ENCODE measurements around the gene ADAM19. TPM values are rescaled to one million over a fixed set of nuclear protein-coding genes. Genes with fewer than 3 reads are reported as not detected.

The ADAM19 gene, protein sequence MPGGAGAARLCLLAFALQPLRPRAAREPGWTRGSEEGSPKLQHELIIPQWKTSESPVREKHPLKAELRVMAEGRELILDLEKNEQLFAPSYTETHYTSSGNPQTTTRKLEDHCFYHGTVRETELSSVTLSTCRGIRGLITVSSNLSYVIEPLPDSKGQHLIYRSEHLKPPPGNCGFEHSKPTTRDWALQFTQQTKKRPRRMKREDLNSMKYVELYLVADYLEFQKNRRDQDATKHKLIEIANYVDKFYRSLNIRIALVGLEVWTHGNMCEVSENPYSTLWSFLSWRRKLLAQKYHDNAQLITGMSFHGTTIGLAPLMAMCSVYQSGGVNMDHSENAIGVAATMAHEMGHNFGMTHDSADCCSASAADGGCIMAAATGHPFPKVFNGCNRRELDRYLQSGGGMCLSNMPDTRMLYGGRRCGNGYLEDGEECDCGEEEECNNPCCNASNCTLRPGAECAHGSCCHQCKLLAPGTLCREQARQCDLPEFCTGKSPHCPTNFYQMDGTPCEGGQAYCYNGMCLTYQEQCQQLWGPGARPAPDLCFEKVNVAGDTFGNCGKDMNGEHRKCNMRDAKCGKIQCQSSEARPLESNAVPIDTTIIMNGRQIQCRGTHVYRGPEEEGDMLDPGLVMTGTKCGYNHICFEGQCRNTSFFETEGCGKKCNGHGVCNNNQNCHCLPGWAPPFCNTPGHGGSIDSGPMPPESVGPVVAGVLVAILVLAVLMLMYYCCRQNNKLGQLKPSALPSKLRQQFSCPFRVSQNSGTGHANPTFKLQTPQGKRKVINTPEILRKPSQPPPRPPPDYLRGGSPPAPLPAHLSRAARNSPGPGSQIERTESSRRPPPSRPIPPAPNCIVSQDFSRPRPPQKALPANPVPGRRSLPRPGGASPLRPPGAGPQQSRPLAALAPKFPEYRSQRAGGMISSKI
- 1 to 10 TPM; 1.9 to 8.1 TPM for total RNA-seq

DNA sequence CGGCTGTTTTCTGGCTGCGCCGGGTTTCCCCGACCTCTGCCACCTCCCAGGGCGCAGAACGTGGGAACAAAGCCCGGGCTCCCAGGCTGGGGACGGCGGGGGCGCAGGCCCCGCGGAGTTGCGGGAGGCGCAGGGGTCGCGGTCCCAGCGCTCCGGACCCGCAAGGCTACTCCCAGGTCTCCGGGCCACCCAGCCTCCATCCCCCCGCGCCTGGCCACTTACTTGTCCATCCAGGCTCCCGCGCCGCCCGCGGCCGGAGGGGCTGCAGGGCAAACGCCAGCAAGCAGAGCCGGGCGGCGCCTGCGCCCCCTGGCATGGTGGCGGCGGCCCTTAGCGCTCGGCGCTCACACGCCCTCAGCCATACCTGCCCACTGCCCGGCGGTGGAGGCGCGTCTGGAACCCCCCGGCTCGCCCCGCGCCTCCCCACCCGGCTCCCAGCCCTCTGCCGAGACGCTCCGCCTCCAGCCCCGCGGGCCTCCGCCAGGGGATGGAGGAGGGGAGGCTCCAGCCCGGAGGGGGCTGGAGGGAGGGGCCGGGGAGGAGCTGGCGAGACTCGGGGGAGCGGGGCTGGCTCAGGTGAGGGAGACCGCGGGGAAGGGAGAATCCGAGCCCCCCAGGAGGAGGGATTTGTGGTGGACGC lies at the start of gene ADAM19:
ADAM19 (minus strand) TSS at position 395 of the 640 bp plus-strand sequence; CDS start at position 316, 79 bp downstream.
- H3K36me3 ChIP-seq: no peaks in the 10 kb centered on the region
- H3K4me3 ChIP-seq: peak within 1 kb of the TSS; percentile 48 to 59
- DNase-seq (ENCODE audit: low spot score): no peak
- peak within 1 kb of the TSS; percentile 76 to 78 for H3K27ac ChIP-seq
- H3K4me1 ChIP-seq (replicated peaks): no peaks in the 10 kb centered on the region
- WGBS: 1% methylated on average over 35 of the region's 63 CpGs
- H3K9me3 ChIP-seq: no peaks in the 10 kb centered on the region
- no peaks in the 10 kb centered on the region for H3K27me3 ChIP-seq (replicated peaks; ENCODE audit: insufficient read depth)
- intact Hi-C loops (cut with DNase I): loop anchor here (10.0 kb wide), 1 partner anchor 201 kb away; no protein-coding TSS in a partner anchor
- TF ChIP-seq POLR2A (IDR thresholded peaks at IDR 0.05): peak; percentile 35
- TF ChIP-seq, protein P1, sequence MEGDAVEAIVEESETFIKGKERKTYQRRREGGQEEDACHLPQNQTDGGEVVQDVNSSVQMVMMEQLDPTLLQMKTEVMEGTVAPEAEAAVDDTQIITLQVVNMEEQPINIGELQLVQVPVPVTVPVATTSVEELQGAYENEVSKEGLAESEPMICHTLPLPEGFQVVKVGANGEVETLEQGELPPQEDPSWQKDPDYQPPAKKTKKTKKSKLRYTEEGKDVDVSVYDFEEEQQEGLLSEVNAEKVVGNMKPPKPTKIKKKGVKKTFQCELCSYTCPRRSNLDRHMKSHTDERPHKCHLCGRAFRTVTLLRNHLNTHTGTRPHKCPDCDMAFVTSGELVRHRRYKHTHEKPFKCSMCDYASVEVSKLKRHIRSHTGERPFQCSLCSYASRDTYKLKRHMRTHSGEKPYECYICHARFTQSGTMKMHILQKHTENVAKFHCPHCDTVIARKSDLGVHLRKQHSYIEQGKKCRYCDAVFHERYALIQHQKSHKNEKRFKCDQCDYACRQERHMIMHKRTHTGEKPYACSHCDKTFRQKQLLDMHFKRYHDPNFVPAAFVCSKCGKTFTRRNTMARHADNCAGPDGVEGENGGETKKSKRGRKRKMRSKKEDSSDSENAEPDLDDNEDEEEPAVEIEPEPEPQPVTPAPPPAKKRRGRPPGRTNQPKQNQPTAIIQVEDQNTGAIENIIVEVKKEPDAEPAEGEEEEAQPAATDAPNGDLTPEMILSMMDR (IDR thresholded peaks at IDR 0.05): no peak

DNA sequence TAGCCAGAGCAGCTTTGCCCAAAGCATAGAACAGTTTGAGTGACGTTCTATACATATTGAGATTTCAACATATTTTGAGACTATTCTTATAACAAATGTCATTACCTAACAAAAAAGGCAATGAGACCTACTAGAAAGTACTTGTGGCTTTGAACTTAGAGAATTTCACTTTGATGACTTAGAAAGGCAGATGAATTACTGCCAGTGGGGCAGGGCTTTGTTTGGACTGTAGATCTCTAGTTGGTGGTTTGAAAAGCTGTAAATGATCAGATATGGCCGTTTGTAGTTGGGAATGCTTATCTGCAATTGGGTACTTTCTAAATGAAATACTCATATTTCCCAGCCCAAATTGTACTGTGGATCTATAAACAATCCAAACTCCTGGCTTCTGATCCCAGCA lies 48.6 kb upstream of the ADAM19 start:
- Histone ChIP-seq H3K27ac (no peak overlapping the region), H3K4me1 (replicated peaks) (no peaks in the 10 kb centered on the region), H3K9me3 (no peaks in the 10 kb centered on the region), H3K36me3 (no peaks in the 10 kb centered on the region), H3K4me3 (no peak overlapping the region), H3K27me3 (replicated peaks; ENCODE audit: insufficient read depth) (no peaks in the 10 kb centered on the region)
- intact Hi-C loops (cut with DNase I): no loop called here
- 22% methylated on average over 2 of the region's 2 CpGs for WGBS
- DNase-seq (ENCODE audit: low spot score): no peak
- TF ChIP-seq, protein P1 (IDR thresholded peaks at IDR 0.05): no peak
- TF ChIP-seq POLR2AphosphoS5 (IDR thresholded peaks at IDR 0.05): no peak
- TF ChIP-seq POLR2A (IDR thresholded peaks at IDR 0.05): no peak

DNA sequence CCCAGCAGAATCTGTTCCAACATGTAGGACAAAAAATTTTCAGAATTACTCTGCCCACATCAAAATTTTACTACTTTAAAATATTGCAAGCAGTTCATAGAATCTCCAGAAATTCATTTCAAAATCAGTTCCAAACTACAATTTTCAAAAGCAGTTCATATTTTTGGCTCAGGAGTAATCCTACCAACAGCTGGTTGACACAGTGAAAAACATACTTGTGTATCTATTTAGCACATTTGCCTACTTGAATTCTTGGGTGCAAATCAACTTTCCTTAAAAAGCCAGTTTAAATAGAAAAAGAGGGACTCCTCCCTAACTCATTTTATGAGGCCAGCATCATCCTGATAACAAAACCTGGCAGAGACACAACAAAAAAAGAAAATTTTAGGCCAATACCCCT lies 45.2 kb upstream of the ADAM19 start:
- intact Hi-C loops (cut with DNase I): no loop called here
- H3K4me3 ChIP-seq: no peak overlapping the region
- no peaks in the 10 kb centered on the region for H3K4me1 ChIP-seq (replicated peaks)
- no peaks in the 10 kb centered on the region for H3K36me3 ChIP-seq
- H3K9me3 ChIP-seq: no peaks in the 10 kb centered on the region
- H3K27ac ChIP-seq: no peak overlapping the region
- DNase-seq (ENCODE audit: low spot score): no peak
- TF ChIP-seq POLR2A (IDR thresholded peaks at IDR 0.05) (no peak), POLR2AphosphoS5 (IDR thresholded peaks at IDR 0.05) (no peak)
- TF ChIP-seq, protein P1 (IDR thresholded peaks at IDR 0.05): no peak
- H3K27me3 ChIP-seq (replicated peaks; ENCODE audit: insufficient read depth): no peaks in the 10 kb centered on the region

DNA sequence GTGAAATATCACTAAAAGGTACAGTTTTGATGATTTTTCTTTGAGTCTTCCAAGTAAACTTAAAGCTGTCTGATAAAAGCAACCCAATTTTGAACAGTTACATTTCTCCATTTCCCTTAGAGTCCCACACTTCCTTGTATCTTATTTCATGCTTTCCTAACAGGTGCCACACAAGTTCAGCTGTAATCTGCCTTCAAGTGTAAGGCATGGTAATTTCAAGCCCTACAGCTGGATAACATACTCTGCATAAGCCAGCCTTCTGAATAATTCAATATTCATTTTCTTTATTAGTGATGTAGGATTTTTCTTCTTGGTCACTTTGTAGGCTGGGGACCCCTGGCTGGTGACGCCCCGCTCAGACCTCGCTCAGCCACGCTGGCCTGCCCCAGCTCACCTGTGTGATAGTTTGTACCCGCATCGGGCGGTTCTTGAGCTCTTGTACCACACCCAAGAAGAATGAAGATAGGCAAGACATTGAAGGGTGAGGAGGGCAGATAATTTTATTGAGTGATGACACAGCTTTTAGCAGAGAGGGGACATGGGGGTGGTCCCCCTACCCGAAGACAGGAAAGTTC lies 42.7 kb upstream of the ADAM19 start:
- DNase-seq (ENCODE audit: low spot score): no peak
- 95% methylated on average over 8 of the region's 8 CpGs for WGBS
- H3K4me1 ChIP-seq (replicated peaks): no peaks in the 10 kb centered on the region
- H3K9me3 ChIP-seq: no peaks in the 10 kb centered on the region
- no peaks in the 10 kb centered on the region for H3K36me3 ChIP-seq
- H3K4me3 ChIP-seq: no peak overlapping the region
- intact Hi-C loops (cut with DNase I): no loop called here
- TF ChIP-seq POLR2AphosphoS5 (IDR thresholded peaks at IDR 0.05) (no peak), POLR2A (IDR thresholded peaks at IDR 0.05) (no peak)
- TF ChIP-seq, protein P1 (IDR thresholded peaks at IDR 0.05): no peak
- no peak overlapping the region for H3K27ac ChIP-seq
- no peaks in the 10 kb centered on the region for H3K27me3 ChIP-seq (replicated peaks; ENCODE audit: insufficient read depth)
